GM12873 (cell line): Measurements from ENCODE around the gene ENTPD8.

Source experiments
- CTCF ChIP-seq: IDR thresholded peaks from 2 replicates; pipeline ENCODE4 v1.5.1; 2012; ENCODE audit warnings: low read depth, mild to moderate bottlenecking, moderate library complexity, low read length, control low read depth; ENCODE audit not compliant: insufficient read depth; ENCODE audit errors: missing control alignments

The ENTPD8 gene, protein sequence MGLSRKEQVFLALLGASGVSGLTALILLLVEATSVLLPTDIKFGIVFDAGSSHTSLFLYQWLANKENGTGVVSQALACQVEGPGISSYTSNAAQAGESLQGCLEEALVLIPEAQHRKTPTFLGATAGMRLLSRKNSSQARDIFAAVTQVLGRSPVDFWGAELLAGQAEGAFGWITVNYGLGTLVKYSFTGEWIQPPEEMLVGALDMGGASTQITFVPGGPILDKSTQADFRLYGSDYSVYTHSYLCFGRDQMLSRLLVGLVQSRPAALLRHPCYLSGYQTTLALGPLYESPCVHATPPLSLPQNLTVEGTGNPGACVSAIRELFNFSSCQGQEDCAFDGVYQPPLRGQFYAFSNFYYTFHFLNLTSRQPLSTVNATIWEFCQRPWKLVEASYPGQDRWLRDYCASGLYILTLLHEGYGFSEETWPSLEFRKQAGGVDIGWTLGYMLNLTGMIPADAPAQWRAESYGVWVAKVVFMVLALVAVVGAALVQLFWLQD

GRCh38 chr9:137441289-137441934, at the start of gene ENTPD8:
TSS of gene ENTPD8 (minus strand) at chr9:137441357. CDS start at chr9:137438285, 3,072 bp downstream.
- TF ChIP-seq CTCF: no peak

DNA sequence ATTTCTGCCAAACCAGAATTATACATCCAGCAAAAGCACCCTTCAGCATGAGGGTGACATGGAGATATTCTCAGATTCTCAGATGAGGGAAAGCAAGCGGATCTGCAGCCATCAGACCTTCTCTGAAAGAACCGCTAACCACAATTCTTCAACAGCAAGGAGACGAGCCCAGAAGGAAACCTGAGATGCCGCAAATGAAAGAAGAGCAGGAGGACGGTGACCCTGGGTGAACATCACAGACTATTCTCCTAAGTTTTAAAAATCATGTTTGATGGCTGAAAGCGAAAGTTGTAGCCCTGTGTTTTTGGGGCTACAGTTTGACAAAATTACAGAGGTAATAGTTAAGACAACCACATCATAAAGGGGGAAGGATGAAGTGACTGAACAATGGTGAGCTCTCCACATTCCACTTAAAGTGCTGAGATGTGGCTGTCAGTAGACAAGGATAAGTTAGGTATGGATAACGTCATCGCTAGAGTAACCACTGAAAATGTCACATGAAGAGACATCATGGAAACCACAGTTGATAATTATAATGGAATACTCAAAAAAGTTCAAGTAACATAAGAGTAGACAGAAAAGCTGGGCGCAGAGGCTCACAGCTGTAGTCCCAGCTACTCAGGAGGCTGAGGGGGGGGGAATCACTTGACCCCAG, 49.5 kb upstream of the ENTPD8 start:
- no peak for TF ChIP-seq CTCF

- TF ChIP-seq CTCF: no peak
Observed at GRCh38 chr9:137488906-137489305, 47.7 kb upstream of the ENTPD8 start.

DNA sequence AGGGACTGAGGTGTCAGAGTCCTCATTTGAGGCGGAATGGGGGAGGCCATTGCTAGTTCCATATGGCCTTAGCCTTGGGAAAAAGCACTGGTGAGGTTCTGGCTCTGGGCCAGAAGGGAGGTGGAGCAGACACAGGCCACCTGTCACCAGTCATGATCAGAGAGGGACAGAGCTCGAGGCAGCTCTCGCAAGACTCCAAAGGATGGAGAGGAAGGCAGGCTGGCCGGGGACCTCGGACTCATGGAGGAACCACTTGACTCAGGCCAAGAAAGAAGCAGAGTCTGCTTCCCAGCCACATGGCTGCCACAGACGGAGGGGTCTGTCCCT, 47.1 kb upstream of the ENTPD8 start:
- no peak for TF ChIP-seq CTCF

- TF ChIP-seq CTCF: no peak
Observed at GRCh38 chr9:137487454-137488326, 46.5 kb upstream of the ENTPD8 start.

GRCh38 chr9:137486545-137487453, 45.6 kb upstream of the ENTPD8 start:
- no peak for TF ChIP-seq CTCF
